IPS-20b (cell line): ENCODE data around the gene IGF1R.

Experiments
- H3K27ac ChIP-seq: one replicate; pipeline ENCODE4 v1.5.1; 2013; ENCODE audit warnings: low read length
- H3K27me3 ChIP-seq: 2 replicates; pipeline ENCODE4 v1.6.1; 2013; ENCODE audit warnings: mild to moderate bottlenecking, low read length, inconsistent platforms; ENCODE audit not compliant: insufficient read depth
- H3K36me3 ChIP-seq: 2 replicates; pipeline ENCODE4 v1.6.1; 2013; ENCODE audit warnings: low read depth, mild to moderate bottlenecking, inconsistent platforms, low read length, moderate library complexity; ENCODE audit not compliant: insufficient read depth
- H3K4me1 ChIP-seq: 2 replicates; pipeline ENCODE4 v1.6.1; 2013; ENCODE audit warnings: mild to moderate bottlenecking, control low read depth, inconsistent platforms, low read length, moderate library complexity; ENCODE audit not compliant: insufficient read depth
- H3K4me3 ChIP-seq: 2 replicates; pipeline ENCODE4 v1.5.1; 2013; ENCODE audit warnings: mild to moderate bottlenecking, low read length, inconsistent platforms
- H3K9ac ChIP-seq: 2 replicates; pipeline ENCODE4 v1.6.1; 2013; ENCODE audit warnings: low read depth, mild to moderate bottlenecking, inconsistent platforms, low read length, moderate library complexity
- H3K9me3 ChIP-seq: 2 replicates; pipeline ENCODE4 v1.6.1; 2013; ENCODE audit warnings: mild to moderate bottlenecking, low read depth, low read length, inconsistent platforms; ENCODE audit not compliant: insufficient read depth

Gene IGF1R

DNA sequence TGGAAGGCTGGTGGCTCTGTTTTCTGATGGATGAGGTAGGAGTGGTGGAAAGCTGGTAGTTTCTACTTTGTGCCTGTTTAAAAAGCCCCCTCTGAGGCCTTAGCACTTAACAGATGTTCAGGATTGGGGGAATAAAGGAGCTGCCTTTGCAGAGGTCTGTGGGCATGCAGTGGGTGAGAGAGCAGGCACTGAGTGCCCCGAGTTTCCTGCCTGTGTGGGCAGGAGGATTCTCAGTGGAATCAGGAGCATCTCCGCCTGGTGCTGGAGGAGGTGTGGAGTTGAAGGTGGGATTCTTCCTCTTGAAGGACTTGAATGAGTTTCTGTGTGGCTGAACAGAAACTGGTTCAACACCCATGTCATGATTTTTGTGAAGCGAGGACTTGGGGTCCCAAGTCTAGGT lies 74.3 kb downstream of the IGF1R start:
- Histone ChIP-seq H3K9me3 (no peaks in the 10 kb centered on the region), H3K4me3 (no peak overlapping the region), H3K27ac (no peak overlapping the region), H3K27me3 (no peaks in the 10 kb centered on the region), H3K9ac (no peak overlapping the region), H3K36me3 (no peaks in the 10 kb centered on the region; the same call in 1 of the 2 replicates), H3K4me1 (peaks cover 46% of the 10 kb centered on the region)

GRCh38 chr15:98723195-98723594 lies 74.9 kb downstream of the IGF1R start:
- no peak overlapping the region for H3K4me3 ChIP-seq
- peaks cover 46% of the 10 kb centered on the region for H3K4me1 ChIP-seq
- no peaks in the 10 kb centered on the region; the same call in 1 of the 2 replicates for H3K36me3 ChIP-seq
- H3K9ac ChIP-seq = no peak overlapping the region
- no peak overlapping the region for H3K27ac ChIP-seq
- H3K9me3 ChIP-seq = no peaks in the 10 kb centered on the region
- H3K27me3 ChIP-seq = no peaks in the 10 kb centered on the region

- no peaks in the 10 kb centered on the region for H3K9me3 ChIP-seq
- no peak overlapping the region for H3K27ac ChIP-seq
- H3K36me3 ChIP-seq = no peaks in the 10 kb centered on the region; the same call in 1 of the 2 replicates
- H3K4me3 ChIP-seq = no peak overlapping the region
- H3K27me3 ChIP-seq = no peaks in the 10 kb centered on the region
- no peak overlapping the region for H3K9ac ChIP-seq
- H3K4me1 ChIP-seq = peaks cover 45% of the 10 kb centered on the region
Measured at GRCh38 chr15:98724048-98724447, 75.7 kb downstream of the IGF1R start.

- H3K4me3 ChIP-seq = no peak overlapping the region
Measured at GRCh38 chr15:98724494-98724893, 76.2 kb downstream of the IGF1R start.

GRCh38 chr15:98725874-98726273 lies 77.5 kb downstream of the IGF1R start:
- Histone ChIP-seq H3K4me1 (peaks cover 34% of the 10 kb centered on the region), H3K4me3 (no peak overlapping the region)

More at GRCh38 chr15:98724494-98724893, 76.2 kb downstream of the IGF1R start:
- Histone ChIP-seq H3K4me1 (peaks cover 42% of the 10 kb centered on the region), H3K9ac (no peak overlapping the region), H3K27ac (no peak overlapping the region), H3K9me3 (no peaks in the 10 kb centered on the region), H3K36me3 (no peaks in the 10 kb centered on the region; the same call in 1 of the 2 replicates), H3K27me3 (no peaks in the 10 kb centered on the region)

GRCh38 chr15:98727115-98728040 lies 79.0 kb downstream of the IGF1R start:
- no peak overlapping the region for H3K27ac ChIP-seq

More at GRCh38 chr15:98725874-98726273, 77.5 kb downstream of the IGF1R start:
- Histone ChIP-seq H3K27ac (no peak overlapping the region), H3K27me3 (no peaks in the 10 kb centered on the region), H3K36me3 (no peaks in the 10 kb centered on the region), H3K9ac (no peak overlapping the region), H3K9me3 (no peaks in the 10 kb centered on the region)

GRCh38 chr15:98728082-98728810 lies 79.9 kb downstream of the IGF1R start:
- peaks cover 37% of the 10 kb centered on the region for H3K4me1 ChIP-seq
- H3K27me3 ChIP-seq = no peaks in the 10 kb centered on the region
- no peak overlapping the region; the same call in 1 of the 2 replicates for H3K9ac ChIP-seq
- H3K36me3 ChIP-seq = no peaks in the 10 kb centered on the region
- no peak overlapping the region for H3K27ac ChIP-seq
- no peak overlapping the region for H3K4me3 ChIP-seq
- no peaks in the 10 kb centered on the region for H3K9me3 ChIP-seq

More at GRCh38 chr15:98727115-98728040, 79.0 kb downstream of the IGF1R start:
- Histone ChIP-seq H3K4me1 (peaks cover 38% of the 10 kb centered on the region), H3K36me3 (no peaks in the 10 kb centered on the region), H3K9ac (no peak overlapping the region; the same call in 1 of the 2 replicates), H3K4me3 (no peak overlapping the region), H3K27me3 (no peaks in the 10 kb centered on the region), H3K9me3 (no peaks in the 10 kb centered on the region)

DNA sequence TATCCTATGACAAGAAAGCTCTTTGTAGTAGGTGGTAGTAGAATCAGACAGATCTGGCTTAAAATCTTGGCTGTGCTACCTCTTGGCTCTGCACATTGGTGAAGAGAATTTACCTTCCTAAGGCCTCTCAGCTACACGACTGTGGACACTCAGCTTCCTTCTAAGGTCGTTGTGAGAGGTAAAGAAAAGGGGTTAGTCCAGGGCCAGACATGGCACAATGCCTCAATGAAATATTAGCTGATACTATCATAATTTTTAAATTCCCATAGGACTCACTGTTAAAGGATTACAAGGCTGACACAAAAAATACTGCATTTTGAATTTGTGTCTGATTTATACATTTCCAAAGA lies 80.4 kb downstream of the IGF1R start:
- H3K9me3 ChIP-seq = no peaks in the 10 kb centered on the region

DNA sequence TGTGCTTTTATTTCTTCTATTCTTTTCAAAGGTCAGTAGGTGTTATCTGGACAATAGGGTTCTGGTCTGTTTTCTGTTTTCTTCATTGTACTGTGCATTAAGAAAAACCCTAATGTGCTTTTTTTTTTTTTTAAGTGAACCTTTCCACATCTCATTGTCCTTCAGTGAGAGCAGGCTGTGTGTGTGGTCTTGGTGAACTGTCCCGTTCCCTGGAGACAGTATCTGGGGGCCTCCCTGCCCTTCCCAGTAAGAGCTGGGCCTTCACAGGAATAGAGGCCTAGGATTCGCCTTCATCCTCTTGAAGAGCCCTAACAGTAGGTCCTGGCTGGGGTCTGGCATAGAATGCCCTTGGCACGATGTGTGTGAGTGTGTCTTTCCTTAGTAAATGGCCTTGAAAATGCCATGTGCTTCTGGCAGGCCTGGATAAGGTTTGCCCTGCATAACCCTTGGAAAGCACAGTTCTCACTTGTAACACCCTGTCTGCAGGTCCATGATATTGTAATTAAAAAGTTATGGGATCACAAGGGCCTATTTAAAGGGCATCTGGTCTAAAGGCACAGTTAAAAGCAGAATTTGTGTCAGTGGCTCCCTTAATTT lies 81.2 kb downstream of the IGF1R start:
- Histone ChIP-seq H3K4me1 (peaks cover 42% of the 10 kb centered on the region), H3K9me3 (no peaks in the 10 kb centered on the region), H3K36me3 (no peaks in the 10 kb centered on the region), H3K27ac (no peak overlapping the region), H3K4me3 (no peak overlapping the region), H3K27me3 (no peaks in the 10 kb centered on the region), H3K9ac (no peak overlapping the region)

More for the DNA sequence above, 80.4 kb downstream of the IGF1R start:
- H3K4me3 ChIP-seq = no peak overlapping the region
- peaks cover 37% of the 10 kb centered on the region for H3K4me1 ChIP-seq
- H3K27ac ChIP-seq = no peak overlapping the region
- no peaks in the 10 kb centered on the region for H3K27me3 ChIP-seq
- H3K9ac ChIP-seq = no peak overlapping the region
- no peaks in the 10 kb centered on the region for H3K36me3 ChIP-seq

GRCh38 chr15:98730860-98731711 lies 82.7 kb downstream of the IGF1R start:
- H3K4me1 ChIP-seq = peaks cover 52% of the 10 kb centered on the region
- no peaks in the 10 kb centered on the region for H3K27me3 ChIP-seq
- no peaks in the 10 kb centered on the region for H3K9me3 ChIP-seq
- no peak overlapping the region for H3K9ac ChIP-seq
- no peak overlapping the region for H3K27ac ChIP-seq
- no peaks in the 10 kb centered on the region for H3K36me3 ChIP-seq
- H3K4me3 ChIP-seq = no peak overlapping the region
